Measurements from ENCODE around the gene RUNDC1. TPM values are rescaled to one million over a fixed set of nuclear protein-coding genes. Genes with fewer than 3 reads are reported as not detected.

RUNDC1 gene
- total RNA-seq (10 to 100 TPM; 14.9 to 16.9 TPM), polyA plus RNA-seq (ENCODE audit: insufficient read length in 6 of 6) (10 to 100 TPM; 10.3 to 13.4 (median 12.1) TPM)
- long read RNA-seq, donor 1, transcript RUNDC1-201 (5 exons, 3,828 nt), result major isoform, 7 of 9 reads
- long read RNA-seq, donor 1, partial matches to known transcripts, result 0 of 9 reads
- long read RNA-seq, donor 1, other reads (novel, unspliced or antisense), result 0 of 9 reads
- long read RNA-seq, donor 2, partial matches to known transcripts, result 0 of 7 reads
- long read RNA-seq, donor 2, other reads (novel, unspliced or antisense), result 0 of 7 reads
- long read RNA-seq, donor 3, partial matches to known transcripts, result 0 of 1 reads
- long read RNA-seq, donor 3, other reads (novel, unspliced or antisense), result 0 of 1 reads
- long read RNA-seq, donor 4, partial matches to known transcripts, result 0 of 5 reads
- long read RNA-seq, donor 4, other reads (novel, unspliced or antisense), result 2 of 5 reads
- long read RNA-seq, donor 5, transcript RUNDC1-201 (5 exons, 3,828 nt), result major isoform, 6 of 9 reads
- long read RNA-seq, donor 5, partial matches to known transcripts, result 0 of 9 reads
- long read RNA-seq, donor 5, other reads (novel, unspliced or antisense), result 0 of 9 reads
- long read RNA-seq, donor 6, partial matches to known transcripts, result 0 of 2 reads
- long read RNA-seq, donor 6, other reads (novel, unspliced or antisense), result 0 of 2 reads
- long read RNA-seq, donor 7, partial matches to known transcripts, result 0 of 1 reads
- long read RNA-seq, donor 7, other reads (novel, unspliced or antisense), result 0 of 1 reads
- long read RNA-seq, donor 8, transcript RUNDC1-201 (5 exons, 3,828 nt), result major isoform, 6 of 8 reads
- long read RNA-seq, donor 8, partial matches to known transcripts, result 0 of 8 reads
- long read RNA-seq, donor 8, other reads (novel, unspliced or antisense), result 0 of 8 reads
- long read RNA-seq, donor 9, result 0 reads
- long read RNA-seq, donor 10, partial matches to known transcripts, result 0 of 11 reads
- long read RNA-seq, donor 10, other reads (novel, unspliced or antisense), result 6 of 11 reads
- long read RNA-seq, donor 11, result 0 reads
- long read RNA-seq, donor 12, partial matches to known transcripts, result 0 of 3 reads
- long read RNA-seq, donor 12, other reads (novel, unspliced or antisense), result 0 of 3 reads

DNA sequence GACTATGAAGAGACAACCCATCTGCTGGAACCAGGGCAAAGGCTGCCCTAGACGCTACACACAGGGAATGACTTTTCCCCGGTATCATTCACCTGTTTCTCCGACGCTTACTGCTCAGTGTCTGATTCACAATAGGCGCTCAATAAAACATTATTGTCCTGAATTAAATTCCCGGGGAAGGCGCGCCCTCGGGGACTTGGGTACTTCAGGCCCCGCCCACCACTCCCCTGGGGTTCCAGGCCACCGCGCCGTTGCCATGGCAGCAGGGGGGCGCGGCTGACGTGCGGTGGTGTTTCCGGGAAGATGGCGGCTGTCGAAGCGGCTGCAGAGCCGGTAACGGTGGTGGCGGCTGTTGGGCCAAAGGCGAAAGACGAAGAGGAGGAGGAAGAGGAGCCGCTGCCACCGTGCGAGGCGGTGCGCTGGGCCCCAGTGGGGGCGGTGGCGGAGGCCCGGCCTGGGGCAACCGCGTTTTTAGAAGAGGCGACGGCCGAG is at the start of gene RUNDC1:
Gene RUNDC1 (plus strand): TSS at position 292 of the 492 bp plus-strand sequence. CDS start 12 bp downstream, at position 304.
- TF ChIP-seq CTCF (IDR thresholded peaks at IDR 0.05), result no peak
- intact Hi-C loops (cut with DNase I), result no loop called here
- no peaks in the 10 kb centered on the region for H3K9me3 ChIP-seq
- H3K27ac ChIP-seq, result peak within 1 kb of the TSS; percentile 75 to 93
- DNase-seq, result peak; percentile 81 to 98 (median 94)
- H3K36me3 ChIP-seq, result peaks cover 0 to 6% of the 10 kb centered on the region in 2 donors
- H3K27me3 ChIP-seq, result no peaks in the 10 kb centered on the region
- peak; percentile 94 for ATAC-seq
- peaks cover 15 to 48% of the 10 kb centered on the region in 2 donors for H3K4me1 ChIP-seq
- peak within 1 kb of the TSS; percentile 85 to 97 for H3K4me3 ChIP-seq

DNA sequence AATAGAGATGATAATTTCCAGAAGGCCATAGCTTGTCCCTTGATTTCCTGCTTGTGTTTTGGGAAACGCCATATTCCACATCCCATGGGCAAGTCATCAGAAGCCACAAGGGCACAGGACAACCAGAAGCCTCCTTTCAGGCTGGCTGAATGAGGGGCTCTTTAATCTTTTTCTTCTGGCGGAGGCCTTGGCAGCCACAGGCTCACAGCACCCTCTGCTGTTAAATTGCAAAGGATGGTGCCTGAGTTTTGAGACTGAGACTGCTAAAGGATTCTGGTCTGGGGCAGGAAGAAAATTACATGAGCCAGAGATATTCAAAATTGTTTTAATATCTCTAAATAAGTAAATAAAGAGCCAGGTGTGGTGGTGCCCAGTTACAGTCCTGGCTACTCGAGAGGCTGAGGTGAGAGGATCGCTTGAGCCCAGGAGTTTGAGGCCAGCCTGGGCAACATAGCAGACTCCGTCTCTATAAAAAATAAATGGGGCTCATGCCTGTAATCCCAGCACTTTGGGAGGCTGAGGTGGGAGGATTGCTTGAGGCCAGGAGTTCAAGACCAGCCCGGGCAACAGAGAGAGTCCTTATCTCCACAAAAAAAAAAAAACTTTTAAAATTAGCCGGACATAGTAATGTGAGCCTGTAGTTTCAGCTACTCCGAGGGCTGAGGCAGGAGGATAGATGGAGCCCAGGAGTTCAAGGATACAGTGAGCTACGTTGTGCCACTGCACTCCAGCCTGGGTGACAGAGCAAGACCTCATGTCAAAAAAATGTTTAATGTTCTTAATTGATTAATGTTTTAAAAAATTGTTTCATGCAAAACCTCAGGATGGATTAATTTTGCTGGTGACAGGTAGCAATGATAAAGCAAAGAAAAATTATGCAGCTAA is 42.4 kb upstream of the RUNDC1 start:
- H3K27ac ChIP-seq, result no peak overlapping the region
- no peak overlapping the region for H3K4me3 ChIP-seq
- no peaks in the 10 kb centered on the region for H3K27me3 ChIP-seq
- TF ChIP-seq CTCF (IDR thresholded peaks at IDR 0.05), result peak; percentile 34 to 37
- intact Hi-C loops (cut with DNase I), result loop anchor here in 1 of 2 donors (10.0 kb wide), 1 partner anchor 93 kb away; the partner anchor contains the start of gene AOC2
- no peaks in the 10 kb centered on the region for H3K9me3 ChIP-seq
- H3K36me3 ChIP-seq, result no peaks in the 10 kb centered on the region
- DNase-seq (peak in 1 of 4 donors; percentile 73), ATAC-seq (peak; percentile 84)
- H3K4me1 ChIP-seq, result no peaks in the 10 kb centered on the region

DNA sequence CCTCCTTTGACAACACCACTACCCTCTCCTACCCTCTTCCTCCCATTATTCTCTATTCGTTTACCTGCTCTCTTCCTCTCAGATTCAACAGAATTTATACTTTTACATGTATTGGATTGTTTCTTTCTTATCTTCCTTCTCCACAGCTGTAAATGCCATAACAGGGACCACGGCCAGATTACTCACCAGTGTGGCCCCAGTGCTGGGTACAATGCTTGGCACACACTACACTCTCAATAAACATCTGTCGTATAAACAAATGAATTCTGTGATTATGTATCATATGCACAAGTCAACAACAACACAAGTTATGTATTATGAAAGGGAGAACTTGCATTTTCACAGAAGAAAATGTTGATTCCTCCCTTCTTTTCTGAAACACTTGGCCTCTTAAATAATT is 36.2 kb upstream of the RUNDC1 start:
- ATAC-seq, result no peak
- H3K4me1 ChIP-seq, result no peaks in the 10 kb centered on the region
- no peaks in the 10 kb centered on the region for H3K9me3 ChIP-seq
- H3K36me3 ChIP-seq, result peaks cover 0 to 13% of the 10 kb centered on the region in 2 donors
- H3K27ac ChIP-seq, result no peak overlapping the region
- no peaks in the 10 kb centered on the region for H3K27me3 ChIP-seq
- TF ChIP-seq CTCF (IDR thresholded peaks at IDR 0.05), result no peak
- no peak overlapping the region for H3K4me3 ChIP-seq
- intact Hi-C loops (cut with DNase I), result no loop called here
- DNase-seq, result no peak

GRCh38 chr17:42946812-42947211 is 33.6 kb upstream of the RUNDC1 start:
- no peak for TF ChIP-seq CTCF (IDR thresholded peaks at IDR 0.05)
- Histone ChIP-seq H3K9me3 (no peaks in the 10 kb centered on the region), H3K36me3 (peaks cover 0 to 39% of the 10 kb centered on the region in 2 donors), H3K27ac (peak overlapping the region in 1 of 2 donors; percentile 28), H3K27me3 (no peaks in the 10 kb centered on the region), H3K4me1 (no peaks in the 10 kb centered on the region), H3K4me3 (no peak overlapping the region)
- DNase-seq (no peak), ATAC-seq (no peak)
- intact Hi-C loops (cut with DNase I), result no loop called here

Data from left lung (tissue), 14 donors.